ENCODE measurements around the gene SERPINH1.
A peak's percentile ranks its signal among the peaks of the same experiment; 100 is the strongest.

The SERPINH1 gene

DNA sequence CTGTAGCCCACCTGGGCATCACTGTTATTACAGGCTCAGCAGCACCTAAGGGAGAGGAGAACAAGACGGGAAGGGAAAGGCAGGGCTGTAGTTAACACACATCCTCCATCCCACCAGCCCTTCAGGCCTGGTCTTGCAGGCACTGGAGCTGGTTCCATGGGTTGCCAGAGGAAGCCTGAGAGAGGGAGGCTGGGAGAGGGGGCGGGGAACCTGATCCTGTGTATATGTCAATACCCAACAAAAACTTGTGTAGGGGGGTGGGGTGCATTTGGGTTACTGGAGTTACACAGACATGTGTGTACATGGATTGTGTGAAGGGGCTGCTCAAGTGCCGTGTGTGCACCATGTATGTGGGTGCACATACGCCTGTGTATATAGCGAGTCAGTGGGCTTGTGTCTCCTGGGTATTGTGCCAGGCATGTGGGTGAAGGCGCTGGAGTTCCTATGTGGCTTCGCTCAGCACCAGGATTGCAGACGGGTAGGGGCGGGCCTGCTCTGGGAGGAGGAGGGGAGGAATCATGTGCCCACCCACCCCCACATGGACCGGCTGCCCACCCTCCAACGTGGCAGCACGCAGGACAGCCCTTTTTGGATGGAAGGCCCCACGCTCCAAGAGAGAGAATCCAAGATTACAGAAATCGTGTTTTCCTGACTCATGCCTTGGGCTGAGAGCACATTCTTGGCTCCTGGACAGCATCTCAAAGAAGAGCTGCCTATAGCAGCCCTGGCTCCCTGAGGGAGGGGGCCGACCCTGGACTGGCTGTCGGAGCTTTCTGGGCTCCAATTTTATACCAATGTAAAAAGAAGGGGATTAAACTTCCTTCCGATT, 4.2 kb upstream of the SERPINH1 start:
- DNase-seq, result no peak

DNA sequence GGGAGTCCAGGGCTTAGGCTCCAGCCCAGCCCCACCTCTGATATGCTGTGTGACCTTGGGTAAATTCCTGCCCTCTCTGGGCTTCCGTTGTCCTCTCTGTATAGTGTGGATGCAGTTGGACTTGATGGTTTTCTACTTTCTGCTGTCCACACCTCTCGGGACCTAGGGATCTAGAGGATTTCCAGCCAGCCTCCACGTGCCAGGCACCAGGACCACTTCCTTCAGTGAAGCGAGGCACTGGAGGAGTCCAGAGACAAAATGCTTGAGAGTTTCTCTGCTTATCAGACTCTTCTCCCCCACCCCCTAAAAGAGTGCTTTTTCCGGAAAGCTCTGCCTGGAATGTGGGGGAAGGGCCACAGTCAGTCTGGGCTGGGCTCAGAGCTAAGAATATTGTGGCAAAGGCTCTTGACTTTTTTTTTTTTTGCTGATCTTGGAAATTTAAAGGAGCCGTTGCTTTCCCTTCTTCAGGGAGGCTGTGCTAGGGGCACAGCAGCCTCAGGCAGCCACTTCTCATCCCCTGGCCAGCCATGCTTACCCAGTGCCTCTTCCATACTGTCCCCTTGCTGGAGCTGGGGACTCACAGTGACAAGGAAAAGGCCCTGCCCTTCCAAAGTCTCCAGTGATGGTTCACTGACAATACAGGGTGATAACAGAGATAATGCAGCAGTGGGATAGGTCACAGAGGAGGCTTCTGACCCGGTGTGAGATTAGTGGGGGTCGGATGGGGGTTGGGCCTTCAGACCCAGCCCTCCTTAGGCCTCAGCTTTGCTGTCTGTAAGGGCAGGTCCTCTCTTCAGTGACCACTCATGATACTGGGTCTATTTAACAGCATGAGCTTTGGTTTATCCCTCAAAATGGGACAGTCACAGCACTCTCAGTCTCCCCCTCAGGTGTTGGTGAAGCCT, 2.9 kb upstream of the SERPINH1 start:
- no peak for DNase-seq

- no peak for DNase-seq
Observed at GRCh38 chr11:75560644-75561043, 1.4 kb upstream of the SERPINH1 start.

- DNase-seq, result no peak
Observed at GRCh38 chr11:75561426-75562047, 516 bp upstream of the SERPINH1 start.

- DNase-seq, result no peak
Observed at GRCh38 chr11:75562836-75563484, 907 bp downstream of the SERPINH1 start.

- DNase-seq, result no peak
Observed at GRCh38 chr11:75563501-75563977, 1.5 kb downstream of the SERPINH1 start.

DNA sequence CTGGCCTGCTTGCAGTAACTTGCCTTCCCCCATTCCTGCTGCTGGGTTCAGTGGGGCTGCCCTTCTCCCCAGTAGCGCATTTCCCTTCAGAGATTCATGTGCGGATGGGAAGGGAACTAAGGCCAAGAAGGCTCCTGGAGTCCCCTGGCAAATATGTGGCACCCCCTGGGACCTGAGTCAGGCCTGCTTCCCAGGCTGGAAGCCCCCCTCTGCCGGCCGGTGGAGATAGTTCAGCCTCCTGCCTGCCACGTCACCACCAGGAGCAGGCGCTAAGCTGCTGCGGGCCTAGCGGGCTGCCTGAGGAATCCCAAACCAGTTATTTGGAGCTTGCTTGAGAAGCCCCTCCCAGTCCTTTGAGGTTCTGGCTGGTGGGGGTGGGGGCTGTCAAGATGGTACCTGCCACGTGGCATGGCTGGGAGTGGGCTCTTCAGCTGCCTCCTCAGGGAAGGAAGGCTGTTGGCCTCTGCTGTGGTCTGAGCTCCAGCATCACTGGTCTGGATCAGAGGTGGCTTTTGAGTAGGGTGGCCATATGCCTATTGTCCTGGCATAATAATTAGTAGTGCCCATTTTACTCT, 2.0 kb downstream of the SERPINH1 start:
- DNase-seq, result no peak

DNA sequence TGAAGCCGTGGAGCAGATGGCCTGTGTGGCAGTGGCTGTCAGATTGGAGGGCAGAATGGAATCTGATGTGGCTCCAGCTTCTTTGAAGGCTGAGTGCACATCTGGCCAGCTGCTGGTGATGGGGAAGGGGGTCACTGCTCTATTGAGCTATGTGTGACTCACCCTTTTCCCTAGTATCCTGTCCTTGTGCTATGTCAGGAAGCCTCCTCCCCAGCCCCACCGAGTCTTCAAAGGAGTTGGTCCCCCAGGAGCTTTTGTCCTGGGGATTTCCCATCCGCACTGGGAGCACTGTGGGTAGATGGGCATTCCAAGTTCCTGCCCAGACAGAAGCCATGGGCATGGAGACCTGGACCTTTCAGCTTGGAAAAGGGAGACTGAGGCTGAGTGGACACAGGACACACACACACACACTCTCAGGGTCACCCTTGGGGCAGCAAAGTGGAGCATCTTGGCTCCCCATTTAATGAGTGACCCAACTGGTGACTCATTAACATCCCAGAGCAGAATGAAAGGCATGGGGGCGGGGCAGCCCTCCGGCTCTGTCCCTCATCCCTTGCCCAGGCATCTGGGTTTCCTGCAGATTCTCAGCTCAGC, 3.3 kb downstream of the SERPINH1 start:
- DNase-seq, result no peak

DNA sequence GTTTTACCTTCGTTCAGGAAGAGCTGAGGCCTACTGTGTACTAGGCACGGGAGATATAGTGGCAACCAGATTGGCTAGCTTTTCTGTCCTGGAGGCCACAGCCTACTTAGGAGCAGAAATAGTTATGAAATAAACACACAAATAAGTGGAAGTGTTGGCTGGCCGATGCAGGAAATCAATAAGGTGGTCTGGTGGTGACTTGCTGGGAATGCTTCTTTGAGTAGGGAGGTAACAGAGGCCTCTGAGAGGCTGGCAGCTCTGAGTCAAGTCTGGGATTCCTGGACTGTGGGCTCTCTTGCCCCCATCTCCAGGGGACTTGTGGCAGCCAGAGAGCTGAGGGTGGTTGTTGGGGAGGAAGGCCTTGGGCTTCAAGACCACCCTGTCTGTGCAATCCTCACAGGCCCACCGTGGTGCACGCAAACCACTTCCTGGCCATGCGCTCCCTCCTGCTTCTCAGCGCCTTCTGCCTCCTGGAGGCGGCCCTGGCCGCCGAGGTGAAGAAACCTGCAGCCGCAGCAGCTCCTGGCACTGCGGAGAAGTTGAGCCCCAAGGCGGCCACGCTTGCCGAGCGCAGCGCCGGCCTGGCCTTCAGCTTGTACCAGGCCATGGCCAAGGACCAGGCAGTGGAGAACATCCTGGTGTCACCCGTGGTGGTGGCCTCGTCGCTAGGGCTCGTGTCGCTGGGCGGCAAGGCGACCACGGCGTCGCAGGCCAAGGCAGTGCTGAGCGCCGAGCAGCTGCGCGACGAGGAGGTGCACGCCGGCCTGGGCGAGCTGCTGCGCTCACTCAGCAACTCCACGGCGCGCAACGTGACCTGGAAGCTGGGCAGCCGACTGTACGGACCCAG, 4.1 kb downstream of the SERPINH1 start:
- DNase-seq, result no peak

DNA sequence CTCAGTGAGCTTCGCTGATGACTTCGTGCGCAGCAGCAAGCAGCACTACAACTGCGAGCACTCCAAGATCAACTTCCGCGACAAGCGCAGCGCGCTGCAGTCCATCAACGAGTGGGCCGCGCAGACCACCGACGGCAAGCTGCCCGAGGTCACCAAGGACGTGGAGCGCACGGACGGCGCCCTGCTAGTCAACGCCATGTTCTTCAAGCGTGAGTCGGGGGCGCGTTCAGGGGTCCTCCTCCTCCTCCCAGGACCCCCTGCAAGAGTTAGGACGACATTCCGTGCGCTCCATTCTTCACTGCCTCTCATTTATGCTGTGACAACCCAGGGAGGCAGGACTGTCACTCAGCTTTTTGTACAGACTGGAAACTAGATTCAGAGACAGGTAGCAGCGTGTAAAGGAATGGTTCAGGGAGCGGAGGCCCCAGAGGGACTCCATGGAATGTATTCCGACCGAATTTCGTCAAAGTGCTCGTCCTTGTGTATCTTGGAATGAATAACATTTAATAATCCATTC, 4.8 kb downstream of the SERPINH1 start:
- no peak for DNase-seq

- no peak for DNase-seq
Observed at GRCh38 chr11:75567971-75568370, 5.9 kb downstream of the SERPINH1 start.

GRCh38 chr11:75568616-75569219, 6.7 kb downstream of the SERPINH1 start:
- no peak for DNase-seq

- DNase-seq, result no peak
Observed at GRCh38 chr11:75570559-75571139, 8.6 kb downstream of the SERPINH1 start.

DNA sequence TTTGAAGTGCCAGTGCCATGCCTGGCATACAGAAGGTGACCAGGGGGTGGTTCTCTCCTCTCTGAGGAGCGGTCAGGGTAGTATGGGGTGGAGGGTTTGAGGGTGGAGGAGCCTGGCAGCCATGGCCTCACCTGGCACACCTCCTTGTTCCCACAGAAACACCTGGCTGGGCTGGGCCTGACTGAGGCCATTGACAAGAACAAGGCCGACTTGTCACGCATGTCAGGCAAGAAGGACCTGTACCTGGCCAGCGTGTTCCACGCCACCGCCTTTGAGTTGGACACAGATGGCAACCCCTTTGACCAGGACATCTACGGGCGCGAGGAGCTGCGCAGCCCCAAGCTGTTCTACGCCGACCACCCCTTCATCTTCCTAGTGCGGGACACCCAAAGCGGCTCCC, 9.6 kb downstream of the SERPINH1 start:
- DNase-seq, result no peak

GRCh38 chr11:75572744-75573143, 10.7 kb downstream of the SERPINH1 start:
- DNase-seq, result no peak

DNA sequence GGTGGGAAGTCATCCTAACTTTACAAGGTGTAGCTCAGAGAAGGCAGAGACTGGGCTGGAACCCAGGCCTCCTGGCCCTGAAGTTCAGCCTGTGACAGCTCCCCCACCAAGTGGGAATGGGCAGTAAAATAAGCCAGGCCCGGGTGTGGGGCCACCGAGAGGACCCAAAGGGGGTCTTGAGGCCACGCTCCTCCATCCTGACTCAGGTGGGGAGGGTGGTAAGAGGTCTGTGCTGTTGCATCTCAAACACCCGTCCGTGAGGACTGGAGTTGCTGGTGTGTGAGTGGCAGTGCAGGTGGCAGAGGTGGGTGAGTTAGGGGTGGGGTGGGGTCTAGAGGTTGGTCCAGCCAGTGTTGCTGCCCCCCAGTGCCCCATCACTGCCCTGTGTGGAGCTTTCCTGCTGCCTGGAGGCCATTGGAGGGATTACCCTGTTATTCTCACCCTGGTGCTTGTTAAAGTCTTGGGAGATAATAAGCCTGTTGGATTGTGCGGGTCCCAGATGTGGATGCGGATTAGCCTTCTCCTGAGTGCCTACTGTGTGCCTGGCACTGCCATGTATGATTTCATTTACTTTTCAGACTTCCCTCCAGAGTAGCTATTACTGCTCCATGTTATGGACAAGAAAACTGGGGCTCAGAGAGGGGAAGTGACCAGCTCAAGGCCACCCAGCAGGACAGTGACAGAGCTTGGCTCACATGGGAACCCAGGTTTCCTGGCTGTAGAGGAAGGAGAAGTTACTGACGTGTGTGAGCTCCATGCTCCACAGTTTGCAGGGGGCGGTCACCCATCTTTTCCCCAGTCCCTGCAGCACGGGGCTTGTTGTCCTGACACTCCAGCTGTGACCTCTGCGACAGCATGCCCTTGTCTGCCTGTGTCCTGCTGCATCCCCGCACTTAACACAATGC, 12.9 kb downstream of the SERPINH1 start:
- no peak for DNase-seq

DNA sequence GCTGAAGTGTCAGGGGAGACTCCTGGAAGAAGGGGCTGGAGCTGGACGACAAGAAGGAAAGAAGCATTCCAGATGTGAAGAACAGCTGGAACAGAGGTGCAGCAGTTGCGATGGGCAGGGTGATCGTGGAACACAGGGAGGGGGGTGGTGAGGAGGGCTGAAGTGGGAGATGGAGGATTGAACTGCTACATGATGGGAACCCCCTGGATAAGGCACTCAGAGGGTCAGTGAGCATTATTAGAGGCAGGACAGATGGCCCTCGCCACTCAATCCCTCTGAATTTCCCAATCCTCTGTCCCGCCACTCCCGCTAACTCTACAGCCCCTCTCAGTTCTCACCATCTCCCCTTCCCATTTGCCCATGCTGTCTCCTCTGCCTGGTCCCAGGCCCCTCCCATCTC, 14.0 kb downstream of the SERPINH1 start:
- DNase-seq, result no peak

GRCh38 chr11:75576499-75576918, 14.5 kb downstream of the SERPINH1 start:
- no peak for DNase-seq

- DNase-seq, result peak; percentile 80
Observed at GRCh38 chr11:75577207-75577606, 15.2 kb downstream of the SERPINH1 start.

Measured in stimulated activated CD8-positive, alpha-beta memory T cell treated with anti-CD3 and anti-CD28 coated beads, Interleukin-4, amount 100 ng/mL, for 48 hours (primary cell).